Heart right ventricle (tissue), 16 donors: Measurements from ENCODE around the gene UPK2. TPM values are rescaled to one million over a fixed set of nuclear protein-coding genes. Genes with fewer than 3 reads are reported as not detected.

ENCODE experiments used
- ATAC-seq, 8 donors: fragments of 200-7000 bp; cut with Tn5 transposase; one replicate each; pipeline ENCODE4 v1.9.1; 2020; ENCODE audit warnings: mild to moderate bottlenecking in 8 of 8, moderate library complexity in 8 of 8, moderate number of reproducible peaks in 1 of 8
- DNase-seq, 2 donors: peaks; one replicate each; pipeline ENCODE4 v3.0.0-alpha.2; 2020
- H3K27ac ChIP-seq, 10 donors: fragments of 200-600 bp; sonication (generic) in 2 of 10; one replicate each; pipeline versions ENCODE4 v1.5.0 to v1.8.0; 2020 to 2022; ENCODE audit warnings: mild to moderate bottlenecking in 3 of 10
- H3K27me3 ChIP-seq, 7 donors: fragments of 200-600 bp; one replicate each; pipeline ENCODE4 v1.8.0; 2021 to 2022; ENCODE audit warnings: mild to moderate bottlenecking in 2 of 7
- H3K36me3 ChIP-seq, 9 donors: fragments of 200-600 bp; sonication (generic) in 1 of 9; one replicate each; pipeline versions ENCODE4 v1.5.0 to v1.8.0; 2020 to 2022; ENCODE audit warnings: mild to moderate bottlenecking in 2 of 9
- H3K4me1 ChIP-seq, 9 donors: fragments of 200-600 bp; sonication (generic) in 1 of 9; one replicate each; pipeline versions ENCODE4 v1.5.0 to v1.8.0; 2020 to 2022; ENCODE audit warnings: mild to moderate bottlenecking in 4 of 9
- H3K4me3 ChIP-seq, 10 donors: fragments of 200-600 bp; sonication (generic) in 2 of 10; one replicate each; pipeline versions ENCODE4 v1.5.0 to v1.8.0; 2020 to 2022; ENCODE audit warnings: mild to moderate bottlenecking in 7 of 10, moderate library complexity in 2 of 10
- H3K9me3 ChIP-seq, 11 donors: fragments of 200-600 bp in 10 of 11; sonication (generic) in 2 of 11; one replicate each; pipeline versions ENCODE4 v1.5.0 to v1.8.0; 2013 to 2022; ENCODE audit warnings: mild to moderate bottlenecking in 2 of 11, control low read depth in 1 of 11, moderate library complexity in 1 of 11
- WGBS, 2 donors: extraction: QIAGEN DNeasy Blood & Tissue Kit; methylation state at CpG; one replicate each; pipeline ENCODE4 v1.1.7; 2013; ENCODE audit warnings: inconsistent platforms in 1 of 2; 5-methylcytosine and 5-hydroxymethylcytosine counted together
- intact Hi-C, 10 donors: fragments of 100-400 bp; cut with DNase I; formaldehyde crosslinking; loops; one replicate each; pipeline versions ENCODE4 v1.11.1 to v1.14.2; 2022
- polyA plus RNA-seq, 2 donors: library from polyadenylated mRNA; stranded (reverse); fragments of 200-250 nt; gene quantifications; one replicate each; pipeline ENCODE4 v1.2.3, GENCODE V29; 2013
- total RNA-seq, 10 donors: library from RNA; stranded (reverse); fragmentation: NEBNext Ultra II Directional in 3 of 10; extraction: Animal tissue kit (Norgen Biotek cat#: 25700) in 3 of 10; gene quantifications; one replicate each; pipeline versions ENCODE4 v1.2.1 to v1.2.4, GENCODE V29; 2021 to 2023
- TF ChIP-seq, protein P1 (sequence below), 9 donors: fragments of 200-600 bp; sonication (generic) in 2 of 9; IDR thresholded peaks; one replicate each; pipeline versions ENCODE4 v1.5.0 to v1.8.0; 2021 to 2022; ENCODE audit warnings: antibody characterized with exemption in 9 of 9, mild to moderate bottlenecking in 5 of 9, moderate library complexity in 1 of 9
- donor health status: Arrhythmogenic right ventricular cardiomyopathy.
- donor health status: ischemic (EF 13 %, LVEDD 7.1; RV severe dilation, severe dysfunction).
- donor health status: healthy with polysubstance abuse.
- donor health status: DM: no; HTN: yes; CAD: no.
- donor health status: DM: no; HTN: no; CAD: no.
- donor health status: ischemic (EF 25% LVEDD 6.9; RV normal size, moderate dysfunction).
- donor health status: ischemic (EF 25% LVEDD 5.7; RV mildly dilated, moderate dysfunction).
- donor health status: healthy.
- donor health status: DM: yes; HTN: yes; CAD: no.
- donor health status: Ischemic cardiomyopathy.
- donor health status: ischemic (EF 35%, LVEDD 5.7; RV mildly dilated, moderate dysfunction).
- donor health status: nonischemic (EF 11% LVEDD 7.7; RV severe dilation, severe dysfunction).
- donor health status: DM: yes; HTN: yes; CAD: no.
- donor health status: PGD.
- donor health status: ischemic (EF 29% LVEDD 5.4; RV normal size, mild dysfunction).
- donor health status: nonischemic (EF 23%, LVEDD 6.1; RV moderate dilation, normal function).

The UPK2 gene
- total and polyA plus RNA-seq, 12 donors, result 0.04 TPM; not detected in 11

DNA sequence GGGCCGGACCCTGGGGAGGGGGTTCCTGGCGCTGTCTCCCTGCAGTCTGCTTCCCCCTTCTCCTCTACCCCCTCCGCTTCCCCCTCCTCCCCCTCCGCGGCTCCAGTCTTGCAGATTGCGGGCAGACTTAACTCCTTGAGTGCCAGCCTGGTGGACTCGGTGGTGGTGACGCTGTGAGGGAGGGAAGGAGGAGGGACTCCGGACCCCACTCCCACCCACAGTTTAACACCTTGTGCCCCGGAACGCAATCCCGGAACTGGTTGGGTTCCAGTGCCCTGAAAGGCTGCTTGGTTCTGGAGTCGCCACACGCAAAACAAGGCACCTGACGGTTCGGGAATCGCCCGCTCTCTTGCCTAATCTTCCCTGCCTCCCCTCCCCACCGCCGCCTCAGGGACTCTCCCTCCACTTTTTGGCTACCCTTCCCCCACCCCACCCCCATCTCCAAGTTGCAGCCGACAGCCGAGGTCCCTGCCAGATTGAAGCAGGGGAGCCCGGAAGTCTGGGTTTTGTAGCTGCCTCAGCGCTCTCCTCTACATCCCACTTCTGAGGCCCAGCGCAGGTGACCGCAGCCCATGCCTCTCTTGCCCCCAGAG, 26.5 kb upstream of the UPK2 start:
- intact Hi-C loops, result loop anchor here in 9 of 10 donors (1.0 to 10.0 kb wide), 9 partner anchors 21 to 239 kb away; partner anchors contain the start of gene DDX6 (in 4 of the 9)
- DNase-seq, result peak; percentile 82 to 91
- Histone ChIP-seq H3K36me3 (no peaks in the 10 kb centered on the region), H3K4me1 (peaks cover 9 to 47% (median 33%) of the 10 kb centered on the region in 9 donors), H3K4me3 (peak overlapping the region; percentile 19 to 90 (median 76)), H3K27ac (peak overlapping the region; percentile 94 to 100 (median 97)), H3K9me3 (no peaks in the 10 kb centered on the region), H3K27me3 (no peaks in the 10 kb centered on the region)
- TF ChIP-seq, protein P1, sequence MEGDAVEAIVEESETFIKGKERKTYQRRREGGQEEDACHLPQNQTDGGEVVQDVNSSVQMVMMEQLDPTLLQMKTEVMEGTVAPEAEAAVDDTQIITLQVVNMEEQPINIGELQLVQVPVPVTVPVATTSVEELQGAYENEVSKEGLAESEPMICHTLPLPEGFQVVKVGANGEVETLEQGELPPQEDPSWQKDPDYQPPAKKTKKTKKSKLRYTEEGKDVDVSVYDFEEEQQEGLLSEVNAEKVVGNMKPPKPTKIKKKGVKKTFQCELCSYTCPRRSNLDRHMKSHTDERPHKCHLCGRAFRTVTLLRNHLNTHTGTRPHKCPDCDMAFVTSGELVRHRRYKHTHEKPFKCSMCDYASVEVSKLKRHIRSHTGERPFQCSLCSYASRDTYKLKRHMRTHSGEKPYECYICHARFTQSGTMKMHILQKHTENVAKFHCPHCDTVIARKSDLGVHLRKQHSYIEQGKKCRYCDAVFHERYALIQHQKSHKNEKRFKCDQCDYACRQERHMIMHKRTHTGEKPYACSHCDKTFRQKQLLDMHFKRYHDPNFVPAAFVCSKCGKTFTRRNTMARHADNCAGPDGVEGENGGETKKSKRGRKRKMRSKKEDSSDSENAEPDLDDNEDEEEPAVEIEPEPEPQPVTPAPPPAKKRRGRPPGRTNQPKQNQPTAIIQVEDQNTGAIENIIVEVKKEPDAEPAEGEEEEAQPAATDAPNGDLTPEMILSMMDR (IDR thresholded peaks at IDR 0.05), result no peak
- WGBS, 2 donors, result 0 to 1% methylated on average over 13 to 23 of the region's 26 CpGs
- peak; percentile 41 to 75 (median 56) for ATAC-seq

DNA sequence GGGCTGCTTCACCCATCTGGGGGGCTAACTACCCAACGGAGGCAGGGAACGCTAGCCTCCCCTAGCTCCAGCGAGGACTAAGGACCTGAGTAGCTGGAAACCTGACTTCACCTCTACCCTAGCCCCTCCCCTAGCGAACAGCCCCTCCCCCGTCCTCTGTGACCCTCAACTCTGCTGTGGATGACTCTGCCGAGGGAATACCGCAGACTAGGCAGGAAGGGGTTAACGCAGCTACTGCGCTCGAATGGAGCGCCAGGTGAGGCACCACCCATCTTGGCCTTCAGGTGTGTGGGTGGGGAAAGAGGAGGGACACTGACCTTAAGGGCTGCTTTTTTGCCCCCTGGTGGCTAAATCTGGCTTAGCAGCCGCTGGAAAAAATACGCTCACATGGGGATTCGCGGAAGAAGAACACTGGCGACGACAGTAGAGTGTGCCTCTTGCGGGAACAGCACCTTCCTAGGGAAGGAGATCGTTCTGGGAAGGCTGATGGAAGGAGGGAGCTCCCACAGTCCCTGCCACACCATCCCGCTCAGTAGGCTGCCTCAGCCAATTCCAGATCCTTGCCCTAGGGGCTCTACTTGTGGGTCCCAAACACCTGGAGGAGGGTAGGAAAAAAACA, 25.9 kb upstream of the UPK2 start:
- Histone ChIP-seq H3K9me3 (no peaks in the 10 kb centered on the region), H3K4me3 (peak overlapping the region; percentile 19 to 90 (median 76)), H3K4me1 (peaks cover 9 to 47% (median 33%) of the 10 kb centered on the region in 9 donors), H3K27me3 (no peaks in the 10 kb centered on the region), H3K36me3 (no peaks in the 10 kb centered on the region), H3K27ac (peak overlapping the region; percentile 94 to 100 (median 97))
- WGBS, 2 donors, result 1% methylated on average over 20 of the region's 20 CpGs
- DNase-seq (peak; percentile 77 to 83), ATAC-seq (peak; percentile 4 to 41 (median 20))
- TF ChIP-seq, protein P1 (IDR thresholded peaks at IDR 0.05), result peak; percentile 89 to 95 (median 93)
- intact Hi-C loops, result loop anchor here in 6 of 10 donors (1.0 to 10.0 kb wide), 6 partner anchors 23 to 240 kb away; partner anchors contain the start of gene DDX6 (in 1 of the 6)

DNA sequence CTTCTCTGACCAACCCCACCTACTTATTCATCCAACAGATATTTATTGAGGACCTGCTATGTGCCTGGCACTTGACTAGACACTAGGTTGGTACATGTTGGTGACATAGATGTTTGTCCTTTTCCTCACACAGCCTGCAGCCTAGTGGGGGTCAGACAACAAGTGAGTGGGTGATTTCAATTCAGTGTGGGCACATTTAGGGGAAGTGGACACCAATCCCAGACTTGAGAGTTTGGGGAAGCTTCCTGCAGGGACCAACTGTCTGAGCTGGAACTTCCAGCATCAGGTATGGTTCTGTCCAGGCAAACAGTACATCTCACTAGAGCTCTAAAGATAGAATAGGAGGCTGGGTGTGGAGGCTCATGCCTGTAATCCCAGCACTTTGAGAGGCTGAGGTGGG, 24.5 kb upstream of the UPK2 start:
- Histone ChIP-seq H3K4me1 (peaks cover 9 to 41% (median 30%) of the 10 kb centered on the region in 9 donors), H3K27me3 (peaks cover 0 to 5% (median 0%) of the 10 kb centered on the region in 7 donors), H3K9me3 (no peaks in the 10 kb centered on the region), H3K27ac (no peak overlapping the region), H3K36me3 (no peaks in the 10 kb centered on the region), H3K4me3 (no peak overlapping the region)
- DNase-seq, result no peak
- ATAC-seq, result no peak
- TF ChIP-seq, protein P1 (IDR thresholded peaks at IDR 0.05), result no peak
- intact Hi-C loops, result loop anchor here in 6 of 10 donors (2.0 to 10.0 kb wide), 4 partner anchors 34 to 241 kb away; partner anchors contain the start of gene DDX6 (in 1 of the 6)

DNA sequence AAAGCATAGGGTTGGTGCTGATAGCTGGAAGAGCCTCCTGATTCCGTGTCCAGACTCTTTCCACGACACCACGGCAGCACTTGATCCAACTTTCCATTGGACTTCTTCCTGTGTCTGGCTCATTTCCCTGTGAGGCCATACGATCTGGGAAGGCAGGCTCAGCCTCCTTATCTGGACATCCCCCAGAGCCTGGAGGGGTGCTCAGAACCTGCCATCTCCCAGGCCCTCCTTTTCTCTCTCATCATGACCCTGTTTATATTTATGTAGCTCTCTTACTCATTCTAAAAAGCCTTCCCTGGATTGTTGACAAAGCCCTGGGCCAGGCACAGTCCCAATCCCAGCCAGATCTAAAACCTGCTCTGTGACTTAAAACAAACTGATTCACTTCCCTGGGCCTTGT, 22.6 kb upstream of the UPK2 start:
- Histone ChIP-seq H3K27me3 (peaks cover 0 to 5% (median 0%) of the 10 kb centered on the region in 7 donors), H3K27ac (peak overlapping the region in 9 of 10 donors; percentile 5 to 78 (median 52)), H3K36me3 (no peaks in the 10 kb centered on the region), H3K4me1 (peaks cover 4 to 26% (median 20%) of the 10 kb centered on the region in 9 donors), H3K4me3 (no peak overlapping the region), H3K9me3 (no peaks in the 10 kb centered on the region)
- intact Hi-C loops, result loop anchor here in 6 of 10 donors (5.0 to 10.0 kb wide), 3 partner anchors 36 to 139 kb away; partner anchors contain the start of gene DDX6 (in 1 of the 6)
- peak; percentile 24 to 69 for DNase-seq
- peak in 5 of 8 donors; percentile 4 to 55 (median 21) for ATAC-seq
- TF ChIP-seq, protein P1 (IDR thresholded peaks at IDR 0.05), result no peak
- WGBS, 2 donors, result 1 to 6% methylated on average over 4 of the region's 4 CpGs
